GM19099 (cell line): ENCODE results near the gene AK1.

ENCODE experiments used
- POLR2A ChIP-seq: IDR thresholded peaks from 3 replicates; pipeline ENCODE4 v1.6.1; 2011; ENCODE audit warnings: low read depth; ENCODE audit not compliant: insufficient read length; ENCODE audit errors: extremely low read depth

Gene AK1

GRCh38 chr9:127878001-127878651 is 651 bp upstream of the AK1 start:
- TF ChIP-seq POLR2A = no peak

GRCh38 chr9:127876764-127877562 is 512 bp downstream of the AK1 start:
- no peak for TF ChIP-seq POLR2A

- no peak for TF ChIP-seq POLR2A
Measured at GRCh38 chr9:127876026-127876763, 1.3 kb downstream of the AK1 start.

GRCh38 chr9:127875306-127875966 is 2.0 kb downstream of the AK1 start:
- TF ChIP-seq POLR2A = no peak

GRCh38 chr9:127874301-127875221 is 2.9 kb downstream of the AK1 start:
- no peak for TF ChIP-seq POLR2A

GRCh38 chr9:127873886-127874285 is 3.6 kb downstream of the AK1 start:
- TF ChIP-seq POLR2A = no peak

- no peak for TF ChIP-seq POLR2A
Measured at GRCh38 chr9:127873223-127873691, 4.2 kb downstream of the AK1 start.

GRCh38 chr9:127872369-127873222 is 4.9 kb downstream of the AK1 start:
- no peak for TF ChIP-seq POLR2A

- TF ChIP-seq POLR2A = no peak
Measured at GRCh38 chr9:127871531-127871930, 5.9 kb downstream of the AK1 start.

- TF ChIP-seq POLR2A = no peak
Measured at GRCh38 chr9:127870887-127871286, 6.6 kb downstream of the AK1 start.

- no peak for TF ChIP-seq POLR2A
Measured at GRCh38 chr9:127869310-127870152, 7.9 kb downstream of the AK1 start.

GRCh38 chr9:127868278-127868902 is 9.1 kb downstream of the AK1 start:
- TF ChIP-seq POLR2A = no peak
